HG02938 (cell line): ENCODE data around the gene SEMA3B.

Source experiments
- ATAC-seq: cut with Tn5 transposase; IDR thresholded peaks from one replicate; pipeline ENCODE4 v1.9.1; 2021; ENCODE audit warnings: mild to moderate bottlenecking, moderate library complexity; ENCODE audit not compliant: unreplicated experiment

Gene SEMA3B

GRCh38 chr3:50292159-50293078 lies 23.5 kb downstream of the SEMA3B start, which contains the start of gene IFRD2:
Gene IFRD2, minus strand, starts transcription at chr3:50292429. Its CDS starts 155 bp downstream, at chr3:50292274.
- ATAC-seq, result peak; percentile 93

- ATAC-seq, result no peak
These were observed 24.3 kb downstream of the SEMA3B start for GRCh38 chr3:50293079-50293801.

GRCh38 chr3:50294089-50294488 lies 25.1 kb downstream of the SEMA3B start:
- ATAC-seq, result no peak

- ATAC-seq, result no peak
These were observed 25.8 kb downstream of the SEMA3B start for GRCh38 chr3:50294492-50295403.

GRCh38 chr3:50295553-50296431 lies 26.8 kb downstream of the SEMA3B start:
- no peak for ATAC-seq

- no peak for ATAC-seq
These were observed 27.9 kb downstream of the SEMA3B start for GRCh38 chr3:50296721-50297383.

- ATAC-seq, result no peak
These were observed 28.4 kb downstream of the SEMA3B start for GRCh38 chr3:50297384-50297775.

- no peak for ATAC-seq
These were observed 29.2 kb downstream of the SEMA3B start for GRCh38 chr3:50297896-50298725.

GRCh38 chr3:50298836-50299637 lies 30.1 kb downstream of the SEMA3B start, which contains the start of the genes HYAL3 and NAA80:
Gene HYAL3, minus strand, starts transcription at chr3:50299405. Its CDS starts 3,803 bp downstream, at chr3:50295602.
Gene NAA80, minus strand, starts transcription at chr3:50299405. Its CDS starts 1,942 bp downstream, at chr3:50297463.
- peak; percentile 84 for ATAC-seq

- ATAC-seq, result no peak
These were observed 30.6 kb downstream of the SEMA3B start for GRCh38 chr3:50299638-50299928.

GRCh38 chr3:50299929-50300680 lies 31.2 kb downstream of the SEMA3B start:
- no peak for ATAC-seq

- no peak for ATAC-seq
These were observed 31.8 kb downstream of the SEMA3B start for GRCh38 chr3:50300681-50301254.

GRCh38 chr3:50302095-50303012 lies 33.4 kb downstream of the SEMA3B start:
- no peak for ATAC-seq

- ATAC-seq, result no peak
These were observed 34.3 kb downstream of the SEMA3B start, which contains the start of gene HYAL1 for GRCh38 chr3:50303013-50303815. Gene HYAL1, minus strand, starts transcription at chr3:50303574. Its CDS starts 618 bp downstream, at chr3:50302956.

GRCh38 chr3:50304601-50305000 lies 35.7 kb downstream of the SEMA3B start:
- ATAC-seq, result no peak
